HepG2 (cell line): ENCODE data around the gene TAS2R60. TPM values are rescaled to one million over a fixed set of nuclear protein-coding genes. Genes with fewer than 3 reads are reported as not detected.
A peak's percentile ranks its signal among the peaks of the same experiment; 100 is the strongest.

Experiments
- HNRNPLL ChIP-seq: fragments of 200-400 bp; formaldehyde crosslinking; IDR thresholded peaks from 2 replicates; pipeline ENCODE4 v1.6.1; 2017; ENCODE audit warnings: mild to moderate bottlenecking, low read depth, low read length; ENCODE audit not compliant: poor library complexity, severe bottlenecking
- KLF9 ChIP-seq: IDR thresholded peaks from 2 replicates; pipeline ENCODE4 v1.6.1; 2016; ENCODE audit warnings: low read depth
- MED13 ChIP-seq: sonication (generic); formaldehyde crosslinking; IDR thresholded peaks from 2 replicates; pipeline ENCODE4 v1.5.0; 2020; ENCODE audit warnings: missing genetic modification reagents
- MIER3 ChIP-seq: IDR thresholded peaks from 2 replicates; pipeline ENCODE4 v1.6.1; 2016; ENCODE audit warnings: missing compliant biosample characterization, borderline replicate concordance
- NFYB ChIP-seq: sonication (generic); formaldehyde crosslinking; IDR thresholded peaks from 2 replicates; pipeline ENCODE4 v1.4.0; 2020; ENCODE audit warnings: missing genetic modification reagents
- RELA ChIP-seq: sonication (generic); formaldehyde crosslinking; IDR thresholded peaks from 2 replicates; pipeline ENCODE4 v1.4.0; 2020; ENCODE audit warnings: missing genetic modification reagents
- RFX1 ChIP-seq: fragments of 450-650 bp; IDR thresholded peaks from 2 replicates; pipeline ENCODE4 v1.6.1; 2017
- ZNF3 ChIP-seq: IDR thresholded peaks from 2 replicates; pipeline ENCODE4 v1.7.0; 2017; ENCODE audit warnings: inconsistent platforms
- ZNF431 ChIP-seq: sonication (generic); formaldehyde crosslinking; IDR thresholded peaks from 2 replicates; pipeline ENCODE4 v1.9.0; 2022; ENCODE audit warnings: missing genetic modification reagents, low read depth, mild to moderate bottlenecking, borderline replicate concordance
- ZNF460 ChIP-seq: sonication (generic); formaldehyde crosslinking; IDR thresholded peaks from 2 replicates; pipeline ENCODE4 v1.5.1; 2020; ENCODE audit warnings: missing genetic modification reagents, mild to moderate bottlenecking, borderline replicate concordance
- ZNF597 ChIP-seq: sonication (generic); formaldehyde crosslinking; IDR thresholded peaks from 2 replicates; pipeline ENCODE4 v1.5.0; 2020; ENCODE audit warnings: missing genetic modification reagents
- ZNF619 ChIP-seq: sonication (generic); formaldehyde crosslinking; IDR thresholded peaks from 2 replicates; pipeline ENCODE4 v1.4.0; 2020; ENCODE audit warnings: mild to moderate bottlenecking, missing genetic modification reagents
- ZNF790 ChIP-seq: sonication (generic); formaldehyde crosslinking; IDR thresholded peaks from 2 replicates; pipeline ENCODE4 v1.8.0; 2022; ENCODE audit warnings: missing genetic modification reagents, mild to moderate bottlenecking, borderline replicate concordance
- polyA plus RNA-seq, 8 experiments: library from polyadenylated mRNA; depleted of rRNA in 3 of 8; stranded (reverse) in 7 of 8; unstranded in 1 of 8; fragments of >200 nt; fragmentation: Illumina TruSeq in 4 of 8; extraction: Trizol in 4 of 8; gene quantifications; 2 replicates each; pipeline versions ENCODE4 v1.2.1 to v1.2.3, GENCODE V29; 2011 to 2016; ENCODE audit warnings: low read depth in 4 of 8, missing spikeins in 1 of 8, mixed read lengths in 1 of 8; ENCODE audit not compliant: insufficient read depth in 1 of 8
- total RNA-seq, 5 experiments: library from RNA; depleted of rRNA; stranded (reverse); fragments of >200 nt; fragmentation: Illumina TruSeq; extraction: Trizol; gene quantifications; 2 replicates each; pipeline ENCODE4 v1.2.3, GENCODE V29; 2016; ENCODE audit warnings: low read depth in 1 of 5
- TF ChIP-seq, protein P1 (sequence below): sonication (generic); formaldehyde crosslinking; IDR thresholded peaks from 2 replicates; pipeline ENCODE4 v1.4.0; 2020; ENCODE audit warnings: missing genetic modification reagents
- TF ChIP-seq, protein P2 (sequence below): sonication (generic); formaldehyde crosslinking; conservative IDR thresholded peaks from 2 replicates; pipeline ENCODE4 v1.4.0; 2020; ENCODE audit warnings: missing genetic modification reagents
- TF ChIP-seq, protein P3 (sequence below): sonication (generic); formaldehyde crosslinking; IDR thresholded peaks from 2 replicates; pipeline ENCODE4 v1.4.0; 2020; ENCODE audit warnings: missing genetic modification reagents, borderline replicate concordance

The TAS2R60 gene
- total and polyA plus RNA-seq, 2 of the 13 experiments (the other 11 are each of a cell fraction or from before 2014, with no cell fraction given): not detected

DNA sequence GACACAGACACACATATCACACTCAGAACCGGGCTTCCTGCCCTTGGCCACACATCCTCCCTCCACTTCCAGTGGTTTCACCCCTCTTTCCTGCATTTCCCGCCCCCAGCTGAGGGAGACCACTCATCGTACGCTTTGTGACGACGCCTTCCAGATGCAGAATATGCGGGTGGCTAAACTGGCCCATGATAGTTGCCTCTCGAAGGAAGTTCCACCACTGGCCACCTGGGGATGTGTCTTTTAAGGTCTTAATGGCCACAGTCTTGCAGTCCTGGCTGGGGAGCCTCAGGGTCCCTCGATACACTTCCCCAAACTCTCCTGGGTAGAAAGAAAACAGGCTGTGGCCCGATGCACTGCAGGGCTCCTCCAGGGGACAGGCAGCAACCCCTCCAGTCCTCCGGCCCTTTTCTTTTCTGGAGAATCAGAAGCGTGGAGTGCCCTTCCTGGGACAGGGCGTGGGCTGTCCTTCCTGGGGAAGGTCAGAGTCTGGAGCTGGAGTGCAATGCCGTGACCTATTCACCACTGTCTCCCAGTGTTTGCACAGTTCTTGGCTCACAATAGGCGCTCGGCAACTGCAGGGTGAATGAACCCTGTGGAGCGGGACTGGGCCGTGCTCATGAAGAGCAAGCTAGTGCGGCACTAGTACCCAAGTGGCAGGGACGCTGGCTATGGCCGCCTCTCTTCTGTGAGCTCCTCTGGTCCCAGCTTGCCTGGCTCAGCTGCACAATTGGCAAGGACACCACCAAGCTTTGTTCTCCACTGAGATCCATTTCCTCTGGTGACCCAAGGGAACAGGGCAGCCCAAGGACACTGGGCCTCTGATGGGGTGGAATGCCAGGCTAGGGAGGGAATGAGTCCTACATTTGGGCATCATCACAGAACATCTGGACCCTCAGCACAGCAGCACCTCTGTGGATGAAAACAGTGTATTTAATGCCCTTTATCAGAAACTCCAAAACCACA is 47.8 kb upstream of the TAS2R60 start (continued):
- TF ChIP-seq HNRNPLL (no peak), MED13 (CRISPR knock-in tag) (no peak), ZNF460 (CRISPR knock-in tag) (no peak), ZNF431 (CRISPR knock-in tag) (no peak; the same call in 1 of the 2 replicates), ZNF619 (CRISPR knock-in tag) (peak; percentile 43; the same call in 1 of the 2 replicates), ZNF3 (CRISPR knock-in tag) (no peak), NFYB (CRISPR knock-in tag) (no peak), ZNF597 (CRISPR knock-in tag) (no peak), KLF9 (CRISPR knock-in tag) (no peak), RFX1 (no peak), MIER3 (peak; percentile 69; the same call in 1 of the 2 replicates), ZNF790 (no peak), RELA (CRISPR knock-in tag) (no peak)
- TF ChIP-seq, protein P1, sequence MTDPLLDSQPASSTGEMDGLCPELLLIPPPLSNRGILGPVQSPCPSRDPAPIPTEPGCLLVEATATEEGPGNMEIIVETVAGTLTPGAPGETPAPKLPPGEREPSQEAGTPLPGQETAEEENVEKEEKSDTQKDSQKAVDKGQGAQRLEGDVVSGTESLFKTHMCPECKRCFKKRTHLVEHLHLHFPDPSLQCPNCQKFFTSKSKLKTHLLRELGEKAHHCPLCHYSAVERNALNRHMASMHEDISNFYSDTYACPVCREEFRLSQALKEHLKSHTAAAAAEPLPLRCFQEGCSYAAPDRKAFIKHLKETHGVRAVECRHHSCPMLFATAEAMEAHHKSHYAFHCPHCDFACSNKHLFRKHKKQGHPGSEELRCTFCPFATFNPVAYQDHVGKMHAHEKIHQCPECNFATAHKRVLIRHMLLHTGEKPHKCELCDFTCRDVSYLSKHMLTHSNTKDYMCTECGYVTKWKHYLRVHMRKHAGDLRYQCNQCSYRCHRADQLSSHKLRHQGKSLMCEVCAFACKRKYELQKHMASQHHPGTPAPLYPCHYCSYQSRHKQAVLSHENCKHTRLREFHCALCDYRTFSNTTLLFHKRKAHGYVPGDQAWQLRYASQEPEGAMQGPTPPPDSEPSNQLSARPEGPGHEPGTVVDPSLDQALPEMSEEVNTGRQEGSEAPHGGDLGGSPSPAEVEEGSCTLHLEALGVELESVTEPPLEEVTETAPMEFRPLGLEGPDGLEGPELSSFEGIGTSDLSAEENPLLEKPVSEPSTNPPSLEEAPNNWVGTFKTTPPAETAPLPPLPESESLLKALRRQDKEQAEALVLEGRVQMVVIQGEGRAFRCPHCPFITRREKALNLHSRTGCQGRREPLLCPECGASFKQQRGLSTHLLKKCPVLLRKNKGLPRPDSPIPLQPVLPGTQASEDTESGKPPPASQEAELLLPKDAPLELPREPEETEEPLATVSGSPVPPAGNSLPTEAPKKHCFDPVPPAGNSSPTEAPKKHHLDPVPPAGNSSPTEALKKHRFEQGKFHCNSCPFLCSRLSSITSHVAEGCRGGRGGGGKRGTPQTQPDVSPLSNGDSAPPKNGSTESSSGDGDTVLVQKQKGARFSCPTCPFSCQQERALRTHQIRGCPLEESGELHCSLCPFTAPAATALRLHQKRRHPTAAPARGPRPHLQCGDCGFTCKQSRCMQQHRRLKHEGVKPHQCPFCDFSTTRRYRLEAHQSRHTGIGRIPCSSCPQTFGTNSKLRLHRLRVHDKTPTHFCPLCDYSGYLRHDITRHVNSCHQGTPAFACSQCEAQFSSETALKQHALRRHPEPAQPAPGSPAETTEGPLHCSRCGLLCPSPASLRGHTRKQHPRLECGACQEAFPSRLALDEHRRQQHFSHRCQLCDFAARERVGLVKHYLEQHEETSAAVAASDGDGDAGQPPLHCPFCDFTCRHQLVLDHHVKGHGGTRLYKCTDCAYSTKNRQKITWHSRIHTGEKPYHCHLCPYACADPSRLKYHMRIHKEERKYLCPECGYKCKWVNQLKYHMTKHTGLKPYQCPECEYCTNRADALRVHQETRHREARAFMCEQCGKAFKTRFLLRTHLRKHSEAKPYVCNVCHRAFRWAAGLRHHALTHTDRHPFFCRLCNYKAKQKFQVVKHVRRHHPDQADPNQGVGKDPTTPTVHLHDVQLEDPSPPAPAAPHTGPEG (CRISPR knock-in tag): no peak
- TF ChIP-seq, protein P2, sequence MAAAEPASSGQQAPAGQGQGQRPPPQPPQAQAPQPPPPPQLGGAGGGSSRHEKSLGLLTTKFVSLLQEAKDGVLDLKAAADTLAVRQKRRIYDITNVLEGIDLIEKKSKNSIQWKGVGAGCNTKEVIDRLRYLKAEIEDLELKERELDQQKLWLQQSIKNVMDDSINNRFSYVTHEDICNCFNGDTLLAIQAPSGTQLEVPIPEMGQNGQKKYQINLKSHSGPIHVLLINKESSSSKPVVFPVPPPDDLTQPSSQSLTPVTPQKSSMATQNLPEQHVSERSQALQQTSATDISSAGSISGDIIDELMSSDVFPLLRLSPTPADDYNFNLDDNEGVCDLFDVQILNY (CRISPR knock-in tag): no peak
- TF ChIP-seq, protein P3, sequence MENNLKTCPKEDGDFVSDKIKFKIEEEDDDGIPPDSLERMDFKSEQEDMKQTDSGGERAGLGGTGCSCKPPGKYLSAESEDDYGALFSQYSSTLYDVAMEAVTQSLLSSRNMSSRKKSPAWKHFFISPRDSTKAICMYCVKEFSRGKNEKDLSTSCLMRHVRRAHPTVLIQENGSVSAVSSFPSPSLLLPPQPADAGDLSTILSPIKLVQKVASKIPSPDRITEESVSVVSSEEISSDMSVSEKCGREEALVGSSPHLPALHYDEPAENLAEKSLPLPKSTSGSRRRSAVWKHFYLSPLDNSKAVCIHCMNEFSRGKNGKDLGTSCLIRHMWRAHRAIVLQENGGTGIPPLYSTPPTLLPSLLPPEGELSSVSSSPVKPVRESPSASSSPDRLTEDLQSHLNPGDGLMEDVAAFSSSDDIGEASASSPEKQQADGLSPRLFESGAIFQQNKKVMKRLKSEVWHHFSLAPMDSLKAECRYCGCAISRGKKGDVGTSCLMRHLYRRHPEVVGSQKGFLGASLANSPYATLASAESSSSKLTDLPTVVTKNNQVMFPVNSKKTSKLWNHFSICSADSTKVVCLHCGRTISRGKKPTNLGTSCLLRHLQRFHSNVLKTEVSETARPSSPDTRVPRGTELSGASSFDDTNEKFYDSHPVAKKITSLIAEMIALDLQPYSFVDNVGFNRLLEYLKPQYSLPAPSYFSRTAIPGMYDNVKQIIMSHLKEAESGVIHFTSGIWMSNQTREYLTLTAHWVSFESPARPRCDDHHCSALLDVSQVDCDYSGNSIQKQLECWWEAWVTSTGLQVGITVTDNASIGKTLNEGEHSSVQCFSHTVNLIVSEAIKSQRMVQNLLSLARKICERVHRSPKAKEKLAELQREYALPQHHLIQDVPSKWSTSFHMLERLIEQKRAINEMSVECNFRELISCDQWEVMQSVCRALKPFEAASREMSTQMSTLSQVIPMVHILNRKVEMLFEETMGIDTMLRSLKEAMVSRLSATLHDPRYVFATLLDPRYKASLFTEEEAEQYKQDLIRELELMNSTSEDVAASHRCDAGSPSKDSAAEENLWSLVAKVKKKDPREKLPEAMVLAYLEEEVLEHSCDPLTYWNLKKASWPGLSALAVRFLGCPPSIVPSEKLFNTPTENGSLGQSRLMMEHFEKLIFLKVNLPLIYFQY (CRISPR knock-in tag): peak; percentile 96; the same call in 1 of the 2 replicates
